HEK293 (cell line): ENCODE measurements around the gene L3MBTL4.

ENCODE experiments used
- CTCF ChIP-seq: fragments of 450-650 bp; formaldehyde crosslinking; IDR thresholded peaks from 2 replicates; pipeline ENCODE4 v1.5.1; 2016; ENCODE audit warnings: missing biosample characterization, missing genetic modification characterization
- PATZ1 ChIP-seq: fragments of 450-650 bp; formaldehyde crosslinking; IDR thresholded peaks from 2 replicates; pipeline ENCODE4 v1.5.1; 2016; ENCODE audit warnings: missing biosample characterization, missing genetic modification characterization
- TSHZ1 ChIP-seq: fragments of 450-650 bp; formaldehyde crosslinking; IDR thresholded peaks from 2 replicates; pipeline ENCODE4 v1.5.1; 2016; ENCODE audit warnings: missing biosample characterization, missing genetic modification characterization, borderline replicate concordance
- ZBTB6 ChIP-seq: fragments of 450-650 bp; formaldehyde crosslinking; IDR thresholded peaks from 2 replicates; pipeline ENCODE4 v1.5.1; 2017; ENCODE audit warnings: missing biosample characterization, missing genetic modification characterization
- ZNF132 ChIP-seq: fragments of 450-650 bp; formaldehyde crosslinking; IDR thresholded peaks from 2 replicates; pipeline ENCODE4 v1.5.1; 2017; ENCODE audit warnings: missing biosample characterization, missing genetic modification characterization, borderline replicate concordance
- ZNF140 ChIP-seq: fragments of 450-650 bp; formaldehyde crosslinking; IDR thresholded peaks from 2 replicates; pipeline ENCODE4 v1.5.1; 2016; ENCODE audit warnings: missing biosample characterization, missing genetic modification characterization
- ZNF221 ChIP-seq: fragments of 450-650 bp; formaldehyde crosslinking; IDR thresholded peaks from 2 replicates; pipeline ENCODE4 v1.5.1; 2017; ENCODE audit warnings: missing biosample characterization, missing genetic modification characterization, borderline replicate concordance
- ZNF394 ChIP-seq: fragments of 450-650 bp; formaldehyde crosslinking; IDR thresholded peaks from 2 replicates; pipeline ENCODE4 v1.5.1; 2016; ENCODE audit warnings: missing biosample characterization, missing genetic modification characterization, mild to moderate bottlenecking, moderate library complexity, borderline replicate concordance
- ZNF530 ChIP-seq: fragments of 450-650 bp; formaldehyde crosslinking; IDR thresholded peaks from 2 replicates; pipeline ENCODE4 v1.5.1; 2016; ENCODE audit warnings: low read depth, missing biosample characterization, missing genetic modification characterization
- ZNF677 ChIP-seq: fragments of 450-650 bp; IDR thresholded peaks from 2 replicates; pipeline ENCODE4 v1.5.0; 2018; ENCODE audit warnings: missing biosample characterization, mild to moderate bottlenecking, missing genetic modification characterization, moderate library complexity

GRCh38 chr18:6220129-6220528 is 194.6 kb downstream of the L3MBTL4 start:
- TF ChIP-seq CTCF (no peak), ZNF132 (tag by site-specific recombination) (no peak), ZBTB6 (tag by site-specific recombination) (no peak), ZNF221 (tag by site-specific recombination) (no peak), ZNF140 (no peak), PATZ1 (no peak), ZNF530 (no peak), ZNF677 (tag by site-specific recombination) (no peak), ZNF394 (tag by site-specific recombination) (no peak), TSHZ1 (no peak)
